HG02938 (cell line): ENCODE data around the gene ULK2.
A peak's percentile ranks its signal among the peaks of the same experiment; 100 is the strongest.
"Not testable (repeated sequence)": the region's sequence is repeated elsewhere in the genome, so short reads cannot be mapped to it uniquely, and the experiment has no call there.

Source experiments
- ATAC-seq: cut with Tn5 transposase; IDR thresholded peaks from one replicate; pipeline ENCODE4 v1.9.1; 2021; ENCODE audit warnings: mild to moderate bottlenecking, moderate library complexity; ENCODE audit not compliant: unreplicated experiment

The ULK2 gene

DNA sequence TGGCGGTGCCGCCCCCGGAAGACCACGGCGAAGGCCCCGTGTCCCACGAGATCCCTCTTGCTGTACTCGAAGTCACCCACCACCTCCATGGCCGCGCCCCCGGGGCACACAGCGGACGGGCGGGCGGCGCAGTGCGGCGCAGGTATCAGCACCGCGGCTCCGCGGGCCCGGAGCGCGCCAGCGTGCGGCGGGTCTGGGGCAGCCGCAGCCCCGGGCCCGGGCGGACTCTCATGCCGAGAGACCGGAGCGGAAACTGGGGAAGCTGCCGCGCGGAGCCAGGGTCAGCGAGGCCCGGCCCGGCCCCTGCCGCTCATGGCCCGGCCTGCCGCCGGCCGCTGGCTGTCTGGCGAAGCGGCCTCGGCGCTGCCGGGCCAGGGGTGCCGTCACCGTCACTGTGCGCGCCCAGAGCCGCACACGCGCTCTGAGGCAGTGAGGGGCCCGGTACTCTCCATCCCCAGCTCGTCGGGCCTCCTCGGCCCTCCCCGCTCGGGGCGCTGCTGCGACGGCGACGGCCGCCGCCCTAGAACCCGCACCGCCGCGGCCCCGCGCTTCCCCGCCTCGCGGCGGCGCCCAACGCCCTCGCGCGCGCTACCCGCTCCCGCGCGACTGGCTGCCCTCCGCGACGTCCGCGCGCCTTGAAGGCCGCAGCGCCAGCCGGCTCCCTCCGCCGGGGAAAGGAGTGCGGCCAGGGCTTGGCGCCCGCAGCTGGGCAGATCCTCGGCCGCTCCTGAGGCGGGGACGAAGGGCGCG is at the start of gene ULK2:
Gene ULK2, minus strand, starts transcription at position 608 of the 750 bp plus-strand sequence. Its CDS starts 519 bp downstream, at position 89.
- peak; percentile 49 for ATAC-seq

DNA sequence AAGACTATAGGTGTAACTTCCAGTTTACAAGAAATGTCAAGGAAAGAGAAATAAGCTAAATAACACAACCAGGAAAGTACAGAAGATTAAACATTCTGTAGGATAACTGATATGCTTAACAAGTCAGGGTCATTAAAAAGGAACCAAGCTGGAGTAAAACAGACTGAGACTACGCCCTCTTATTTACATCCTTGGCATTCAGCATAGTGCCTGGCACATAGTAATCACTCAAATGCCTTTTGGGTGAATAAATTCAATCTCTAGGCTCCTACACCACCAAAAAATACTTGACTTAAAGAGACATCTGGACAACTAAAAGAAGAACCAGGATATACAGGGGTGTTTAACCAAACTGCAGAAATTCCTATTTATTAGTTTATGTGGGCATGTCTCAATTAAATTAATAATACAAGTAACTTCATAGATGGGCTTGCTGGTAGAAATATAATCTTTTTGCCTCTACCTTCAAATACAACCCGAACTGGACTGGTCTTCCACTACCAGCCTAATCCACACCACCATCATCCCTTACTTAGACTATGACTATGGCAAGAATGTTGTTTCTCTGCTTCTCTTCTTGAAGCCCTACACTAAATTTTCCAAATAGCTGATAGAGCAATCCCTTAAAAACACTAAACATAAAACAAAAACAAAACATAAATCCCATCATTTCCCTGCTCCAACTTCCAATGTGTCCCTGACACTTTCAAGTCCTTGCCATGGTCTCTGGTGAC is 47.7 kb upstream of the ULK2 start:
- no peak for ATAC-seq

DNA sequence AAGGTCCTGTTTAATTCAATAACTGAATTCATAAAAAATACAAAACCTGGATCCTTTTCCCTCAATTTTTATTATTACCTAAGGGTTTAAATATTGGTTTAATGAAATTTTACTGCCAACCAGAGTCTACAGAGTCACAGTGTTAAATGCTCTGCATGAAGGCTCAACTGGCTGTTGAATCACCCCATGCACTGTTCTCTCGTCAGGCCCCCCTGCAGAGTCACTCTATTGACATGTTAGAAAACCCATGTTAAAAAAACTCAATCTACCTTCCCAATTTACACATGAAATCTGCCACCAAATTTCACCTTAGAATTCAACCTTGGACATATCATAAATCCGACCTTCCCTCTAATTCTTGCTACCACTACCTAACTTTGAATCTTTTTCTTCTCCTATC is 43.3 kb upstream of the ULK2 start:
- ATAC-seq, result no peak

DNA sequence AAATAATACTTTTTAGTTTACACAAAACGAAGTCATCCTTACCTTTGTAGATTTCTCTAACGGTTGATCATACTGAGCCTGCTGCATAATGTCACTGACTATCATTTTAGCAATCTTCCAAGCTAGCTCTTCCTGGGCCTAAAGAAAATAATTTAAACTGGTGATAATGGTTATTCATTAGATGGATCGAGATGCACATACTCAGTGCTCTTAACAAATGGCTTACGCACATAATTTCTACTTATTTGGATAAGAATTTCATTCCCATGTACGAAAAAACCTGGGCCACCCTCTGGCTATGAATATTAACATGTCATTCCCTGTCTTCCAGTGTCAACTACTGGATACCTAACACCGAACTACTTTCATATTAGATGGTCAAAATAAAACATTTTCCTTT is 41.4 kb upstream of the ULK2 start:
- ATAC-seq, result no peak

DNA sequence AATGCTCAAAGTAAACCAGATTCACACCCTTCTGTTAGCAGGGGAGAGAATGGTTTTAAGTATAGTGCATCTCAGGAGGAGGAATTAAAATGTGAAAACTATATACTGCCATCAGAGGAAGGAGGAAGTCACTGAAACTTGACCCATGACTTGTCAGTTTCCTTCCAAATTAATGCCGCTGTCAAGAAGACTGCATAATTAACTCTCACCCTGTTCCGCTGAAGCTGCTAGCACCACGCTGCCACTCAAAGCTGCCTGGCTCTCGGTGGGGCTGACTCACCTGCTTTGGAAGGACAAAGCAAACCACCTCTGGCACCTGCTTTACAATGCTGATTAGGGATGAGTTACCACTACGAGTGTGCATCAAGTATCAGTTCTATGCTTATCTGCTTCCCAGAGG is 37.8 kb upstream of the ULK2 start:
- no peak for ATAC-seq

DNA sequence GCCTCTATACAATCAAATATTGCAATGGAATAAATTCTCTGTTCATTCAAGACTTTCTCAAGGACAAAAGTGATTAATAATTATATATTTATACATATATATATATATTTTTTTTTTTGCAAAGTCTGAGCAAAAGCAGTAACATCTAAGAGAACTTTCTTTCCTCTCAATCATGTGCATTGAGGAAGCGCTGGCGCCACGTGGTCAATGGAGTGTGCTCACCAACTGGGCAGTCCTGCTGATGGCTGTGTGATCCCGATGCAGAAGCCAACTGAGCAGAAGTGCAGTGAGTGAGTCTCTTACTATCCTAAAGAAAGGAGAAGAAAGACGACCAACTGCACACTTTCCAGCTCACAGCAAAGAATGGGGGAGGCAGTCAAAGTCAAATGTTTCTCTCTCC is 37.2 kb upstream of the ULK2 start:
- no peak for ATAC-seq

DNA sequence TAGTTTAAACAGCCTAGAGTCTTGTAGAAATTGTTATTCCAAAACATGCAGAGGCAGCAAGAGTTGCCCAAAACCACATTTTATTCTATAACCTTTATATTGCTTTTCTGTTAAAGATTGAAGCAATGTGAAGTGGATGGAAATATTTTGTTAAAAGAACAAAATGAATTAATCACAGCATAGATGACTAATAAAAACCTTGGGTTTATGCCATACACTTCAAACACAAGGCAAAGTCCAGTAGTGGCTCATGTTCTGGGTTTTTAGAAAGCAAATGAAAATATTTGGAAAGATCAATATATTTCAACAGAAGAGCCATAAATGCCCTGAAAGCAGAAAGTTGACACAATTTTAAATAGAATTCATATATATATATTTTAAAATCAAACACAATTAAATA is 36.7 kb upstream of the ULK2 start:
- no peak for ATAC-seq

DNA sequence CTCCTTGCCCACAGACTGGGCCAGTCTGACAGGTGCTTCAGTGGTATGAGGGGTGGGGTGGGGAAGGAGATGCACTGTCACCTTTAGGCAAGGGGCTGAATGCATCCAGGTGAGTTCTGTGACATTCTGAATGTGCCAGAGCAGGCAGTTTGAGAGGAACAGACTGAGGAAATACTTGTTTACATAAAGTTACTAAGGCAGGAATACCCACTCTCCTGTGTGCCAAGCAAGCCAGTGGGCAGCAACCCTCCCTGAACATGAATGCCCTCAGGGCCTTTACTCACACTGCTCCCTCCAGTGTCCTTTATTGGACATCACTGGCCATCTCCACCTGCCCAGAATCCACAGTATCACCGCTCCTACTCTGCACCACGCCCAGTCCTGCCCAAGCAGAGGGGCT is 33.1 kb upstream of the ULK2 start:
- no peak for ATAC-seq

DNA sequence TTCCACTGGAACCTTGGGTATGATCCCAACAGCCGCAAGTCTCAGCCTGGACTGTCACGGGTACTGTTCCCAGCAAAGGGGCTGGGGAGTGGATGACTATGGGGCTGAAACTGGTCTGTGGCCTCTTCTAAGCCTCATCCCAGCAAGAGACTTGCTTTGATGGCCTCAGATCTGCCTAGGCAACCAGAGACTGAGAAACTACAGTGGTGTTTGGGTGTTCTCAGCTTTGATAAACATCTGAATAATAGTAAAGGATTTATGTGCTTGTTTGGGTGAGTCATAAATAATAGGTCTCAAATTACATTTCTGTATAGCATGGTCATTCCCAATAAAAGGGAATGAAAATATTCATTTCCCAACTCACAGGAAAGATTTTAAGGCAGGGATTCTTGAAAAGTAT is 30.2 kb upstream of the ULK2 start:
- ATAC-seq, result no peak

DNA sequence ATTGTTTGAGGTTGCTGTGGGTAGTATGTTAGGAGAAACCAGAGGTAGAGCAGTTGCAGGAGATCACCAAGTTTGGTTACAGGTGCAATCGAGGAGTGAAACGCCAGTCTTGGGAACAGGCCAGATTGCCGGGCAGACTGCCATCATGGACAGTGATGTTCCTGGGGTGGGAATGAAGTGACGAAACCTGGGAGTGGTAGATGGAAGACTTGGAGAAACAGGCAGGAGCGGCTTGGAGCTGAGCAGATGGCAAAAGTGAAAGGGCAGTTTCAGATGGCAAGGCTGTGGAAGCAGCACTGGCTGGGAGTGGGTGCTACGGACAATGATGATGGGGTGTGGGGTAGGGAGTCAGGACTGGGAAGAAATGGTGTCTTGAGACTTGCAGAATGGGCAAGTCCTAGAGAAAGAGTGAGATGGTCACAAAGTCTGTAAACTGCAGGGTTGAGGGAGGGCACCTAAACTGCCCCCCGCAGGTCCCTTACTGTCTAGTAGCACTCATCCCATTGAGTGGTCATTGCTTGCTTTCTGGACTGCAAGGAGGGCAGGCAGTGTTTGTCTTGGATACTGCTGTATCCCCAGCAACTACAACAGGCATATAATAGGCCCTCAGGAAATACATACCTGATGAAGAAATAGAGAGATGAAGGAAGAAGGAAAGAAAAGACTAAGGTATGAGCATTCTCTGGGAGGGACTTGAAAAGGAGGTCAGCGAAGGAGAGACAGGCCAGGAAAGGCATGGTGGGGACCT is 29.5 kb upstream of the ULK2 start:
- no peak for ATAC-seq

DNA sequence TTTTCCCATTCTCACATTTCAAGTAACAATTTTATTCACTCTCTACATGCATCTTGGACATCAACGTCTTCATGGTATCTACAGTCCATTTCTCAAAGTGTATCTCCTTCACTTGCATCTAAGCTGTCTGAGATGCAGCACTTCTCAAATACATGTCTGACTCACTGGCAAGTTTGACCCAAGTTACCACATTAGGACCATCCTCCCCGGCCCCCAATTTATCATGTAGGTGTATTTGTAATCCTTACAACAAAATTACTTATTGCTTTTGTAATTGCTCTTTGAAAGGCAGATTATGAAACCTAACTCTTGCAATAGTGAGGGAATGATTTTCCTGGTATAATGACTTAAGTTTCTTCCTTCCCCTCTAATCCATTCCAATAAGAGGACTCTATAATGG is 28.9 kb upstream of the ULK2 start:
- no peak for ATAC-seq

DNA sequence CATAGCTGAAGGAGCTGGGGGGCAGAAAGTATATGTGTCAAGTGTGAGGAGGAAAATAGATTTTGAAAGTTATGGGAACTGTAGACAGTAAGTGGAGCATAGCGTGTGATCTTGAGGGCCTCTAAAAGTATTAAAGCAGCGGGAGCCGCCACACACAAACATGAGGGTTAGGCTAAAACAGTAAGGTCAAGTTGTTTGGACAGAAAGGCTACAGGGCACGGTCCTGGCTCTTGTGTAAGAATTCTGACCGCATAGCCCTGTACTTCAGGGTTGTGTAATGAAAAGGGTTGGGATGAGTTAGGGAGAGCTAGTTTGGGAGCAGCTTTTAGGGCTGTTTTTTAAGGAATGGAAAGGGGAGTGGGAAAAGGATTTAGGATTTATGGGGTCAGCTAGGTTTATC is 22.8 kb upstream of the ULK2 start:
- not testable (repeated sequence) for ATAC-seq

DNA sequence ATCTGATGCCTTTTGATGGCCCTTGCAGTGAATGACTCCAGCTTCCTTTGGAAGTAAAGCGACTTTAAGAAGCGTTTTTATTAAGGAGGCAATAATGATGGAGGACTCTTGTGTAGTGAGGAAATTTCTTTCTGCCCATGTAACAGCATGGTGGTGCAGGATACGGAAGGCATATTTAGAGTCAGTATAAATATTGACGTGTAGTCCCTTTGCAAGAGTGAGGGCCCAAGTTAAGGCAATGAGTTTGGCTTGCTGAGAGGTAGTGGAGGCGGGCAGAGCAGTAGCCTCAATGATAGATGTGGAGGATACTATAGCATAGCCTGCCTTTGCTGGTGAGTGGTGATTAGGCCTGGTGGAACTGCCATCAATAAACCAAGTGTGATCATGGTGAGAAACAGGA is 22.3 kb upstream of the ULK2 start:
- not testable (repeated sequence) for ATAC-seq

DNA sequence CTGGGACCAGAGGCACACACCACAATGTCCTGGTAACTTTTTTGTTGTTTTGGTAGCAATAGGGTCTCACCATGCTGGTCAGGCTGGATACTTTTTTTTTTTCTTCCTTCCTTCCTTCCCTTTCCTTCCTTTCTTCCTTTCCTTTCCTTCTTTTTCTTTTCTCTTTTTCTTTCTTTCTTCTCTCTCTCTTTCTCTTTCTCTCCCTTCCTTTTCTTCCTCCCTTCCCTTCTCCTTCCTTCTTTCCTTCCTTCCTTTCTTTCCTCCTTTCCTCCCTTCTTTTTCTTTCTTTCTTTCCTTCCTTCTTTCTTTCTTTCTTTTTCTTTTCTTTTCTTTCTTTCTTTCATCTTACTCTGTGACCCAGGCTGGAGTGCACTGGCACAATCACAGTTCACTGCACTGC is 18.4 kb upstream of the ULK2 start:
- ATAC-seq, result no peak

DNA sequence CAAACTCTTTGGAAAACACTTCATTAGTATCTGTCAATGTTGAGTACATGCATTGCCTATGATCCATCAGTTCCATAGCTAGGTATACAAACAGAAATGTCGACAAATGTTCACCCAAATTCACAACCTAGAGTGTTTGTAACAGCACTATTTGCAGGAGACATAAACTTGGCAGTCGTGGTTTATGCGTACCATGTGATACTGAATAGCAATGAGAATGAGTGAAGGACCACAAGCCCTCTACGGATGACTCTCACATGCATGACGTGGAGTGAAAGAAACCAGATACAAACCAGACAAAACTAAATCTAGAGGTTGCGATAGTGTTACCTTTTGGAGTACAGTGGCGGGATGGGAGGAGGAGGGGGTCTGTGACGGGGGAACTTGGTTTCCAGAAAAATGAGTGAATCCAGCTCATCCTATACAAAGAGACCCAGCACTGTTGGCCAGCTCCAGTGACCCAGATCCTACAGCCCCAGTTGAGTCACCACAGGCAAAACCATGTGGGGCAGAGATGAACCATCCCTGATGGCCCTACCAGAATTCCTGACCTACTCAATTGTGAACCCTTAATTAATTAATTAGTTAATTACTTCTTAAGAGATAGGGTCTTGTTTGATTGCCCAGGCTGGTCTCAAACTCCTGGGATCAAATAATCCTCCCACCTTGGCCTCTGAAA is 15.9 kb upstream of the ULK2 start:
- no peak for ATAC-seq

DNA sequence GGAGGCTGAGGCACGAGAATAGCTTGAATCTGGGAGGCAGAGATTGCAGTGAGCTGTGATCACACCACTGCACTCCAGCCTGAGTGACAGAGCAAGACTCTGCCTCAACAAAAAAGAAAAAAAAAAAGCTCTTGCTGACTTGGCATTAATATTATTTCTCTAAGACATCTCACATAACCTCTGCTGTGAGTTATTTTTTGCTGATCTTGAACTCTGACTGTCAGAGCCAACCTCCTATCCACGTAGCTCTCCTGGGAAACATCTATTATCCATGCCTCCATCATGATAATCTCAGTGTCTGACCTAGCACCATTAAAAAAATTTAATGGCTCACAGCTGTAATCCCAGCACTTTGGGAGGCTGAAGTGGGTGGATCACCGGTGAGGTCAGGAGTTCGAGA is 12.7 kb upstream of the ULK2 start:
- ATAC-seq, result no peak

DNA sequence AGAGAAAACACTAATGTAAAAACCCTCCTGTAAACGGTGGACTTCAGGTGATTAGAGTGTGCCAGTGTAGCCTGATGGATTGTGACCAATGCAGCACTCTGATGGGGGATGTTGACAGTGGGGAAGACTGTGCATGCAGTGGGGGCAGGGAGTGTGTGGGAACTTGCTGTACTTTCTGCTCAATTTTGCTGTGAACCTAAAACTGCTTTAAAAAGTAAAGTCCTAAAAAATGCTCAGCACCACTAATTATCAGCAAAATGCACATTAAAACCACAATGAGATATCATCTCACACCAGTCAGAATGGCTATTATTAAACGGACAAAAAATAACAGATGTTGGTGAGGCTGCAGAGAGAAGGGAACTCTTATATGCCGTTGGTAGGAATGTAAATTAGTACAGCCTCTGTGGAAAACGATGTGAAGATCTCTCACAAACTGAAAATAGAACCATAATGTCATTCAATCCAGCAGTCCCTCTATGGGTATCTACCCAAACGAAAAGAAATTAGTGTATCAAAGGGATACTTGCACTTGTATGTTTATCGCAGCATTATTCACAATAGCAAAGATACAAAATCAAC is 9.7 kb upstream of the ULK2 start:
- no peak for ATAC-seq

DNA sequence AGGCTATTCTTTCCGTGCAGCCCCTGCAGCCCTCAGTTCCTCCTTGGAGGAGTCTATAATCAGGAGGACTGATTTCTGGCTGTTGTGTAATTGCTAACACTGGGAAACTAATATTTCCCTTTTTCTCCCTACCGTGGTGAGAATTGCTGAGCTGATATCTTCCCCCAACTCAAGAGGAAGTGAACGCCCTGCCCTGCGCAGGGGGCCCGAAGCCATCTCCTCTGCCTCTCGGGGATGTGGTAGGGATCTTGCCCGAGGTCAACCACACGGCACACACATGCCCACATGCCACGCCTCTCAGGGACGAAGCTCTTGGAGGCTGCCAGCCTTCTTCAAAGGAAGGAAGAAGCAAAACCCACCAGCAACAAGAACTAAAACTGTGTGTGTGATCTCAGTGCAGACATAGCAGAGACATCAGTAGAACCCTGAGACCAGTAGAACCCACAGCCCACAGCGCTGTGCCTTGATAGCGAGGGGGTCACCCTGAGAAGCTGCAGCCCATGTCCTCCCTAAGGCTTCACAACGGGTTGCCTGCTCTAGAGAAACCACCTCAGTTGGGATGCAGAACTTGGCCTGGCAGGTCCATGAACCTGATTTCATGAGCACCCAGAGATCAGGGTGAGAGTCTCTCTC is 8.9 kb upstream of the ULK2 start:
- ATAC-seq, result no peak

DNA sequence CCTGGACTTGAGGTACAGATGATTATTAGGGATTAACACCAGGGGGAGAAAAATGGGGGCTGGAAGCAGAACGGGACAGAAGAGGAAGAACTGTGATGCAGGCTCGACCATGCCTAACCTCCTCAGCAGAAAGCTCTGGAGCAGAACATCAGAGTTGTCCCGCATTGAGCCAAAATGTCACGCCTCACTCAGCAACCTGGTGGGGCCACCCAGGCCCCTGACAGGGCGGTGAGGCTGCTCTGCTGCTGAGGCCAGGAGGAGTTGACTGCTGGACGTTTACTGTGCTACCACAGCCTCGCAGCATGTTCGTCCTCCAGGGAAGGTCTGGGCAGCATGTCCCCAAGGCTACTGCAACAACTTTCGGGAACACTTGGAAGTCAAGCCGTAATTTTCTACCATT is 6.5 kb upstream of the ULK2 start:
- no peak for ATAC-seq

DNA sequence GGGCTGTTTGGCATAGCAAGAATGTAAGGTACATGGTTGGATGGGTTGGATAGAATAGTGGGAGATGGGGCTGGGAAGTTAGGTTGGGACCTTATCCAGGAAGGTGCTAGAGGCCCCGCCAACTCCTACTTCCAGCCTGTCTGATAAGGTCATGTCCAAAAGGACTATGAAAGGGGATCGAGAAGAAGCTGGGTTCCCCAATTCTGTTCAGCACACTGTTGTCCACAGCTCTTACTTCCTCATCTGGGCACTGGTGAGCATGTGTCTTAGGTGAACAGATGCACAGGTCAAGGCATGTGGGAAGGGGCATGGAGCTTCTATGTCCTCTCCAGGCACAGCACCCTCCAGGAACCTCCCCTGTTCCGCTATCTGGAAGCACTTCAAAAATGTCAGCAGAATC is 5.6 kb upstream of the ULK2 start:
- no peak for ATAC-seq

DNA sequence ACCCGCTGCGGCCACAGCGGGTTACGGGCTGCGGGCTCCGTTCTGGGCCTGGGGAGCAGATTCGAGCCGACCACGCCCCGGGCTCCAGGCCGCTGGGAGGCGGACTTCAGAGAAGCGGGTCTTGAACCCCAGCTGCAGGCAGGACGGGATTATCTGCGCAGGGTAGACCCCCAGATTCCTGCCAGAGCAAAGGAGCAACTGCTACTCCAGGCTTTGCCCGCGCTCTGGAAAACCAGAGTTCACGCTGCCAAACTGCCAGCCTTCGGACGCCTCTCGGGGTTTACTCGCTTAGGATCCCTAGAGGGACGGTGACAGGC is 301 bp upstream of the ULK2 start:
- no peak for ATAC-seq
